MM.1S (cell line): Measurements from ENCODE around the gene MRPL16.

ENCODE experiments used
- DNase-seq: peaks from one replicate; pipeline ENCODE4 v3.0.0-alpha.2; 2015
- H2AFZ ChIP-seq: fragments of 300-600 bp; sonication (generic); 2 replicates; pipeline ENCODE4 v1.6.0; 2016; ENCODE audit warnings: antibody characterized with exemption, low read length
- H3F3A ChIP-seq: fragments of 300-600 bp; sonication (generic); 2 replicates; pipeline ENCODE4 v1.6.1; 2016; ENCODE audit warnings: mild to moderate bottlenecking, antibody characterized with exemption, low read length, moderate library complexity, mixed read lengths; ENCODE audit not compliant: insufficient read depth
- H3K27ac ChIP-seq: fragments of 300-600 bp; sonication (generic); 2 replicates; pipeline ENCODE4 v1.5.1; 2016; ENCODE audit warnings: mild to moderate bottlenecking, low read length
- H3K27me3 ChIP-seq: fragments of 300-600 bp; sonication (generic); replicated peaks from 2 replicates; pipeline ENCODE4 v1.6.0; 2016; ENCODE audit warnings: low read length; ENCODE audit not compliant: insufficient read depth
- H3K36me3 ChIP-seq: fragments of 300-600 bp; sonication (generic); replicated peaks from 2 replicates; pipeline ENCODE4 v1.6.1; 2016; ENCODE audit warnings: mild to moderate bottlenecking, low read length, mixed read lengths; ENCODE audit not compliant: insufficient read depth
- H3K4me1 ChIP-seq: fragments of 300-600 bp; sonication (generic); 2 replicates; pipeline ENCODE4 v1.6.1; 2016; ENCODE audit warnings: low read length, mixed read lengths
- H3K4me2 ChIP-seq: fragments of 300-600 bp; sonication (generic); 2 replicates; pipeline ENCODE4 v1.6.0; 2016; ENCODE audit warnings: low read depth, low read length
- H3K4me3 ChIP-seq: fragments of 300-600 bp; sonication (generic); 2 replicates; pipeline ENCODE4 v1.5.1; 2016; ENCODE audit warnings: low read length, mixed read lengths
- H3K79me2 ChIP-seq: fragments of 300-600 bp; sonication (generic); 2 replicates; pipeline ENCODE4 v1.6.1; 2016; ENCODE audit warnings: mixed run types, low read length, mixed read lengths
- H3K9ac ChIP-seq: fragments of 300-600 bp; sonication (generic); 2 replicates; pipeline ENCODE4 v1.6.1; 2016; ENCODE audit warnings: low read length, mixed read lengths
- H3K9me2 ChIP-seq: fragments of 300-600 bp; sonication (generic); replicated peaks from 2 replicates; pipeline ENCODE4 v1.6.1; 2016; ENCODE audit warnings: mild to moderate bottlenecking, low read length, mixed read lengths; ENCODE audit not compliant: insufficient read depth
- H3K9me3 ChIP-seq: fragments of 300-600 bp; sonication (generic); replicated peaks from 2 replicates; pipeline ENCODE4 v1.6.1; 2016; ENCODE audit warnings: mild to moderate bottlenecking, low read length, mixed read lengths; ENCODE audit not compliant: insufficient read depth
- H4K20me1 ChIP-seq: fragments of 300-600 bp; sonication (generic); 2 replicates; pipeline ENCODE4 v1.6.1; 2016; ENCODE audit warnings: mild to moderate bottlenecking, low read length, moderate library complexity, mixed read lengths; ENCODE audit not compliant: insufficient read depth
- CTCF ChIP-seq: fragments of 300-600 bp; sonication (generic); IDR thresholded peaks from 2 replicates; pipeline ENCODE4 v1.5.1; 2016; ENCODE audit warnings: antibody characterized with exemption, low read length, mixed read lengths
- EZH2 ChIP-seq: fragments of 300-600 bp; sonication (generic); optimal IDR thresholded peaks from 2 replicates; pipeline ENCODE3; 2017; ENCODE audit warnings: low read depth, mild to moderate bottlenecking, antibody characterized with exemption, low read length, mixed read lengths
- EZH2phosphoT487 ChIP-seq: fragments of 300-600 bp; sonication (generic); IDR thresholded peaks from 2 replicates; pipeline ENCODE4 v1.6.1; 2018; ENCODE audit warnings: antibody characterized with exemption, low read length

The MRPL16 gene

GRCh38 chr11:59792507-59792906 is 18.1 kb downstream of the MRPL16 start:
- H3K9me2 ChIP-seq = no peaks in the 10 kb centered on the region
- H3F3A ChIP-seq = no peaks in the 10 kb centered on the region
- no peak overlapping the region for H3K27ac ChIP-seq
- H3K79me2 ChIP-seq = no peaks in the 10 kb centered on the region
- H3K4me2 ChIP-seq = no peak overlapping the region
- no peak for DNase-seq
- H3K4me3 ChIP-seq = no peak overlapping the region
- no peak overlapping the region for H2AFZ ChIP-seq
- H4K20me1 ChIP-seq = no peaks in the 10 kb centered on the region
- H3K4me1 ChIP-seq = no peaks in the 10 kb centered on the region
- TF ChIP-seq EZH2 = no peak
- no peak for TF ChIP-seq EZH2phosphoT487
- no peak for TF ChIP-seq CTCF
- no peak overlapping the region for H3K9ac ChIP-seq
- no peaks in the 10 kb centered on the region for H3K27me3 ChIP-seq
- H3K36me3 ChIP-seq = no peaks in the 10 kb centered on the region
- H3K9me3 ChIP-seq = no peaks in the 10 kb centered on the region

GRCh38 chr11:59791639-59792038 is 18.9 kb downstream of the MRPL16 start:
- H3K79me2 ChIP-seq = no peaks in the 10 kb centered on the region
- no peak overlapping the region for H3K4me3 ChIP-seq
- no peak overlapping the region for H3K9ac ChIP-seq
- no peak for DNase-seq
- TF ChIP-seq EZH2 = no peak
- TF ChIP-seq EZH2phosphoT487 = no peak
- no peak for TF ChIP-seq CTCF
- H4K20me1 ChIP-seq = no peaks in the 10 kb centered on the region
- H3K27me3 ChIP-seq = no peaks in the 10 kb centered on the region
- no peak overlapping the region for H3K27ac ChIP-seq
- no peaks in the 10 kb centered on the region for H3F3A ChIP-seq
- H3K9me3 ChIP-seq = no peaks in the 10 kb centered on the region
- no peak overlapping the region for H3K4me2 ChIP-seq
- no peaks in the 10 kb centered on the region for H3K4me1 ChIP-seq
- H2AFZ ChIP-seq = no peak overlapping the region
- H3K36me3 ChIP-seq = no peaks in the 10 kb centered on the region
- H3K9me2 ChIP-seq = no peaks in the 10 kb centered on the region

- Histone ChIP-seq H3K9me2 (no peaks in the 10 kb centered on the region), H3K4me2 (no peak overlapping the region), H2AFZ (no peak overlapping the region), H3F3A (no peaks in the 10 kb centered on the region), H3K27ac (no peak overlapping the region), H3K9ac (no peak overlapping the region), H3K4me1 (no peaks in the 10 kb centered on the region), H4K20me1 (no peaks in the 10 kb centered on the region), H3K36me3 (no peaks in the 10 kb centered on the region), H3K79me2 (no peaks in the 10 kb centered on the region), H3K27me3 (no peaks in the 10 kb centered on the region), H3K4me3 (no peak overlapping the region), H3K9me3 (no peaks in the 10 kb centered on the region)
- no peak for DNase-seq
- TF ChIP-seq EZH2 = no peak
- TF ChIP-seq EZH2phosphoT487 = no peak
- no peak for TF ChIP-seq CTCF
These were observed 22.8 kb downstream of the MRPL16 start for GRCh38 chr11:59787816-59788215.
